Uterus (tissue), 4 donors: ENCODE results near the gene NXN. TPM values are rescaled to one million over a fixed set of nuclear protein-coding genes. Genes with fewer than 3 reads are reported as not detected.
A peak's percentile ranks its signal among the peaks of the same experiment; 100 is the strongest.

Experiments used
- DNase-seq, 2 donors: peaks; one replicate each; pipeline ENCODE4 v3.0.0-alpha.2; 2019 to 2020
- H3K27ac ChIP-seq, 2 donors: fragments of 200-600 bp; sonication (generic); 1 replicate in 1 of 2; 2 replicates in 1 of 2; pipeline ENCODE4 v1.5.1; 2016 to 2018
- H3K27me3 ChIP-seq, 2 donors: fragments of 200-600 bp; sonication (generic); one replicate each; pipeline ENCODE4 v1.5.1; 2018 to 2019; ENCODE audit warnings: control low read depth in 1 of 2
- H3K36me3 ChIP-seq, 2 donors: fragments of 200-600 bp; sonication (generic); one replicate each; pipeline ENCODE4 v1.5.1; 2019; ENCODE audit warnings: control low read depth in 1 of 2
- H3K4me1 ChIP-seq, 2 donors: fragments of 200-600 bp; sonication (generic); one replicate each; pipeline ENCODE4 v1.5.1; 2018 to 2019; ENCODE audit warnings: control low read depth in 1 of 2
- H3K4me3 ChIP-seq, 2 donors: fragments of 200-600 bp; sonication (generic); 1 replicate in 1 of 2; 2 replicates in 1 of 2; pipeline ENCODE4 v1.5.1; 2018 to 2019; ENCODE audit warnings: mild to moderate bottlenecking in 1 of 2
- H3K9me3 ChIP-seq, 2 donors: fragments of 200-600 bp; sonication (generic); one replicate each; pipeline ENCODE4 v1.5.1; 2019; ENCODE audit warnings: control low read depth in 1 of 2
- CTCF ChIP-seq, 4 experiments: fragments of 200-600 bp in 2 of 4; fragments of 450-650 bp in 2 of 4; sonication (generic) in 2 of 4; IDR thresholded peaks; one replicate each; pipeline ENCODE4 v1.5.1; 2016 to 2019; ENCODE audit warnings: antibody characterized with exemption in 4 of 4, mild to moderate bottlenecking in 2 of 4, moderate library complexity in 1 of 4
- POLR2A ChIP-seq, 2 donors: fragments of 450-650 bp; IDR thresholded peaks; one replicate each; pipeline ENCODE4 v1.6.1; 2016; ENCODE audit warnings: antibody characterized with exemption in 2 of 2, mild to moderate bottlenecking in 1 of 2, moderate library complexity in 1 of 2
- intact Hi-C: fragments of 100-400 bp; cut with DNase I; formaldehyde crosslinking; loops from one replicate; pipeline ENCODE4 v1.15.1; 2023; ENCODE audit warnings: low total_unique reads
- total RNA-seq, 4 donors: library from RNA; depleted of rRNA in 3 of 4; stranded (reverse); fragments of >200 nt in 3 of 4; gene quantifications; one replicate each; pipeline versions ENCODE4 v1.1.0 to v1.2.4, GENCODE V29; 2014 to 2023
- donor health status: DM: yes; HTN: yes; CAD: no.

NXN gene
- total RNA-seq, 4 donors from 2014 or later = 6.5 to 99.0 (median 49.9) TPM

- peak; percentile 49 to 55 for DNase-seq
- TF ChIP-seq CTCF (IDR thresholded peaks at IDR 0.05) (no peak), POLR2A (IDR thresholded peaks at IDR 0.05) (peak in 1 of 2 donors; percentile 23)
- Histone ChIP-seq H3K27me3 (no peaks in the 10 kb centered on the region), H3K4me3 (peak overlapping the region in 1 of 2 donors; percentile 18), H3K36me3 (no peaks in the 10 kb centered on the region), H3K27ac (peak overlapping the region; percentile 66 to 79), H3K9me3 (no peaks in the 10 kb centered on the region), H3K4me1 (peaks cover 3 to 7% of the 10 kb centered on the region in 2 donors)
- intact Hi-C loops = no loop called here
Observed at GRCh38 chr17:850851-851763, 128.5 kb downstream of the NXN start.

GRCh38 chr17:850086-850850 is 129.3 kb downstream of the NXN start:
- H3K4me1 ChIP-seq = peaks cover 3 to 7% of the 10 kb centered on the region in 2 donors
- peak overlapping the region; percentile 66 to 79 for H3K27ac ChIP-seq
- H3K9me3 ChIP-seq = no peaks in the 10 kb centered on the region
- no peaks in the 10 kb centered on the region for H3K27me3 ChIP-seq
- H3K36me3 ChIP-seq = no peaks in the 10 kb centered on the region
- H3K4me3 ChIP-seq = peak overlapping the region in 1 of 2 donors; percentile 18
- intact Hi-C loops = no loop called here
- TF ChIP-seq POLR2A (IDR thresholded peaks at IDR 0.05) (no peak), CTCF (IDR thresholded peaks at IDR 0.05) (no peak)
- no peak for DNase-seq

- H3K27me3 ChIP-seq = no peaks in the 10 kb centered on the region
- no peaks in the 10 kb centered on the region for H3K9me3 ChIP-seq
- intact Hi-C loops = no loop called here
- H3K27ac ChIP-seq = peak overlapping the region; percentile 37 to 66
- no peak for DNase-seq
- no peaks in the 10 kb centered on the region for H3K36me3 ChIP-seq
- no peak overlapping the region for H3K4me3 ChIP-seq
- H3K4me1 ChIP-seq = peaks cover 3 to 7% of the 10 kb centered on the region in 2 donors
- TF ChIP-seq CTCF (IDR thresholded peaks at IDR 0.05) (no peak), POLR2A (IDR thresholded peaks at IDR 0.05) (no peak)
Observed at GRCh38 chr17:848402-848801, 131.2 kb downstream of the NXN start.

GRCh38 chr17:846901-847843 is 132.4 kb downstream of the NXN start:
- intact Hi-C loops = no loop called here
- peaks cover 3 to 7% of the 10 kb centered on the region in 2 donors for H3K4me1 ChIP-seq
- no peak for DNase-seq

More at GRCh38 chr17:846901-847843, 132.4 kb downstream of the NXN start:
- no peak overlapping the region for H3K4me3 ChIP-seq
- no peaks in the 10 kb centered on the region for H3K9me3 ChIP-seq
- H3K36me3 ChIP-seq = no peaks in the 10 kb centered on the region
- peak overlapping the region; percentile 17 to 66 for H3K27ac ChIP-seq
- TF ChIP-seq CTCF (IDR thresholded peaks at IDR 0.05) (no peak), POLR2A (IDR thresholded peaks at IDR 0.05) (no peak)
- no peaks in the 10 kb centered on the region for H3K27me3 ChIP-seq
